ENCODE results near the gene WNK1.

- TF ChIP-seq CTCF (IDR thresholded peaks at IDR 0.05) (no peak), POLR2A (IDR thresholded peaks at IDR 0.05) (no peak)
Measured at GRCh38 chr12:774051-774614, 21.8 kb downstream of the WNK1 start.

Data from adrenal gland (tissue), 5 donors.